ENCODE data around the gene SPNS3. TPM values are rescaled to one million over a fixed set of nuclear protein-coding genes. Genes with fewer than 3 reads are reported as not detected.

SPNS3 gene
- under 1 TPM in 1 of 4 donors, not detected in 3; 0.69 TPM for total RNA-seq

- Histone ChIP-seq H3K36me3 (no peaks in the 10 kb centered on the region), H3K9me3 (no peaks in the 10 kb centered on the region), H3K4me1 (no peaks in the 10 kb centered on the region), H3K4me3 (no peak within 1 kb of the TSS), H3K27ac (no peak within 1 kb of the TSS), H3K27me3 (no peaks in the 10 kb centered on the region)
- TF ChIP-seq CTCF (IDR thresholded peaks at IDR 0.05) (no peak), POLR2A (IDR thresholded peaks at IDR 0.05) (no peak)
- intact Hi-C loops (cut with DNase I; ENCODE audit: low total_unique reads), result no loop called here
- no peak for DNase-seq
Observed at GRCh38 chr17:4433515-4434031, at the start of gene SPNS3. TSS of gene SPNS3 (plus strand) at chr17:4433940. CDS start at chr17:4433968, 28 bp downstream.

- intact Hi-C loops (cut with DNase I; ENCODE audit: low total_unique reads), result no loop called here
- H3K9me3 ChIP-seq, result no peaks in the 10 kb centered on the region
- no peaks in the 10 kb centered on the region for H3K27me3 ChIP-seq
- H3K36me3 ChIP-seq, result no peaks in the 10 kb centered on the region
- H3K27ac ChIP-seq, result no peak overlapping the region
- no peaks in the 10 kb centered on the region for H3K4me1 ChIP-seq
- TF ChIP-seq POLR2A (IDR thresholded peaks at IDR 0.05), result no peak
- no peak for TF ChIP-seq CTCF (IDR thresholded peaks at IDR 0.05)
- H3K4me3 ChIP-seq, result no peak overlapping the region
- DNase-seq, result no peak
Observed at GRCh38 chr17:4386406-4386805, 47.3 kb upstream of the SPNS3 start.

- DNase-seq, result no peak
- TF ChIP-seq CTCF (IDR thresholded peaks at IDR 0.05), result no peak
- TF ChIP-seq POLR2A (IDR thresholded peaks at IDR 0.05), result no peak
- Histone ChIP-seq H3K4me3 (no peak overlapping the region), H3K4me1 (no peaks in the 10 kb centered on the region), H3K9me3 (no peaks in the 10 kb centered on the region), H3K36me3 (no peaks in the 10 kb centered on the region), H3K27me3 (no peaks in the 10 kb centered on the region), H3K27ac (no peak overlapping the region)
- intact Hi-C loops (cut with DNase I; ENCODE audit: low total_unique reads), result no loop called here
Observed at GRCh38 chr17:4387137-4387536, 46.6 kb upstream of the SPNS3 start.

GRCh38 chr17:4389079-4389478 lies 44.7 kb upstream of the SPNS3 start:
- Histone ChIP-seq H3K27me3 (no peaks in the 10 kb centered on the region), H3K9me3 (no peaks in the 10 kb centered on the region), H3K4me3 (no peak overlapping the region), H3K36me3 (no peaks in the 10 kb centered on the region), H3K4me1 (no peaks in the 10 kb centered on the region), H3K27ac (no peak overlapping the region)
- DNase-seq, result no peak
- intact Hi-C loops (cut with DNase I; ENCODE audit: low total_unique reads), result no loop called here
- TF ChIP-seq POLR2A (IDR thresholded peaks at IDR 0.05), result no peak
- TF ChIP-seq CTCF (IDR thresholded peaks at IDR 0.05), result no peak

- TF ChIP-seq POLR2A (IDR thresholded peaks at IDR 0.05) (no peak), CTCF (IDR thresholded peaks at IDR 0.05) (no peak)
- no peaks in the 10 kb centered on the region for H3K36me3 ChIP-seq
- DNase-seq, result no peak
- no peaks in the 10 kb centered on the region for H3K9me3 ChIP-seq
- no peak overlapping the region for H3K27ac ChIP-seq
- H3K4me3 ChIP-seq, result no peak overlapping the region
- H3K4me1 ChIP-seq, result no peaks in the 10 kb centered on the region
- H3K27me3 ChIP-seq, result no peaks in the 10 kb centered on the region
- intact Hi-C loops (cut with DNase I; ENCODE audit: low total_unique reads), result no loop called here
Observed at GRCh38 chr17:4393806-4394205, 39.9 kb upstream of the SPNS3 start.
